GM23338 (cell line): ENCODE results near the gene NADK2.

ENCODE experiments used
- CREB1 ChIP-seq: fragments of 250-450 bp; sonication (Bioruptor Pico); IDR thresholded peaks from 2 replicates; pipeline ENCODE4 v1.5.0; 2020; ENCODE audit warnings: low read depth, mild to moderate bottlenecking, moderate library complexity
- EZH2 ChIP-seq: fragments of 200-600 bp; sonication (generic); IDR thresholded peaks from one replicate; pipeline ENCODE4 v1.8.0; 2017; ENCODE audit warnings: antibody characterized with exemption, mild to moderate bottlenecking, low read depth; ENCODE audit not compliant: unreplicated experiment
- EZH2phosphoT487 ChIP-seq: fragments of 200-600 bp; sonication (generic); IDR thresholded peaks from one replicate; pipeline ENCODE4 v1.8.1; 2018; ENCODE audit warnings: antibody characterized with exemption; ENCODE audit not compliant: unreplicated experiment
- JUNB ChIP-seq: IDR thresholded peaks from one replicate; pipeline ENCODE4 v1.6.1; 2016; ENCODE audit warnings: antibody characterized with exemption; ENCODE audit not compliant: unreplicated experiment
- NANOG ChIP-seq: IDR thresholded peaks from 2 replicates; pipeline ENCODE4 v1.6.1; 2016; ENCODE audit warnings: antibody characterized with exemption, borderline replicate concordance
- POLR2AphosphoS5 ChIP-seq: IDR thresholded peaks from 2 replicates; pipeline ENCODE4 v1.6.1; 2016; ENCODE audit warnings: antibody characterized with exemption, low read depth
- REST ChIP-seq: IDR thresholded peaks from one replicate; pipeline ENCODE4 v1.6.1; 2018; ENCODE audit warnings: antibody characterized with exemption; ENCODE audit not compliant: unreplicated experiment
- ZNF114 ChIP-seq: fragments of 250-450 bp; sonication (Bioruptor Pico); IDR thresholded peaks from 2 replicates; pipeline ENCODE4 v1.5.0; 2020; ENCODE audit warnings: mild to moderate bottlenecking, moderate library complexity
- TF ChIP-seq, protein P1 (sequence below), 2 experiments: fragments of 200-600 bp in 1 of 2; sonication (generic) in 1 of 2; conservative IDR thresholded peaks; 2 replicates each; pipeline versions ENCODE4 v1.5.1 to v1.6.1; 2016 to 2017; ENCODE audit warnings: antibody characterized with exemption in 2 of 2, low read depth in 2 of 2, mild to moderate bottlenecking in 2 of 2, moderate library complexity in 1 of 2
- TF ChIP-seq, protein P2 (sequence below): IDR thresholded peaks from 2 replicates; pipeline ENCODE4 v1.6.1; 2016; ENCODE audit warnings: antibody characterized with exemption

- TF ChIP-seq, protein P1, sequence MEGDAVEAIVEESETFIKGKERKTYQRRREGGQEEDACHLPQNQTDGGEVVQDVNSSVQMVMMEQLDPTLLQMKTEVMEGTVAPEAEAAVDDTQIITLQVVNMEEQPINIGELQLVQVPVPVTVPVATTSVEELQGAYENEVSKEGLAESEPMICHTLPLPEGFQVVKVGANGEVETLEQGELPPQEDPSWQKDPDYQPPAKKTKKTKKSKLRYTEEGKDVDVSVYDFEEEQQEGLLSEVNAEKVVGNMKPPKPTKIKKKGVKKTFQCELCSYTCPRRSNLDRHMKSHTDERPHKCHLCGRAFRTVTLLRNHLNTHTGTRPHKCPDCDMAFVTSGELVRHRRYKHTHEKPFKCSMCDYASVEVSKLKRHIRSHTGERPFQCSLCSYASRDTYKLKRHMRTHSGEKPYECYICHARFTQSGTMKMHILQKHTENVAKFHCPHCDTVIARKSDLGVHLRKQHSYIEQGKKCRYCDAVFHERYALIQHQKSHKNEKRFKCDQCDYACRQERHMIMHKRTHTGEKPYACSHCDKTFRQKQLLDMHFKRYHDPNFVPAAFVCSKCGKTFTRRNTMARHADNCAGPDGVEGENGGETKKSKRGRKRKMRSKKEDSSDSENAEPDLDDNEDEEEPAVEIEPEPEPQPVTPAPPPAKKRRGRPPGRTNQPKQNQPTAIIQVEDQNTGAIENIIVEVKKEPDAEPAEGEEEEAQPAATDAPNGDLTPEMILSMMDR (conservative IDR thresholded peaks at IDR 0.05; ENCODE audit: low read depth in 2 of 2): no peak
- no peak for TF ChIP-seq POLR2AphosphoS5
- TF ChIP-seq EZH2: no peak
- TF ChIP-seq CREB1 (CRISPR knock-in tag): no peak
- TF ChIP-seq NANOG: no peak
- TF ChIP-seq, protein P2, sequence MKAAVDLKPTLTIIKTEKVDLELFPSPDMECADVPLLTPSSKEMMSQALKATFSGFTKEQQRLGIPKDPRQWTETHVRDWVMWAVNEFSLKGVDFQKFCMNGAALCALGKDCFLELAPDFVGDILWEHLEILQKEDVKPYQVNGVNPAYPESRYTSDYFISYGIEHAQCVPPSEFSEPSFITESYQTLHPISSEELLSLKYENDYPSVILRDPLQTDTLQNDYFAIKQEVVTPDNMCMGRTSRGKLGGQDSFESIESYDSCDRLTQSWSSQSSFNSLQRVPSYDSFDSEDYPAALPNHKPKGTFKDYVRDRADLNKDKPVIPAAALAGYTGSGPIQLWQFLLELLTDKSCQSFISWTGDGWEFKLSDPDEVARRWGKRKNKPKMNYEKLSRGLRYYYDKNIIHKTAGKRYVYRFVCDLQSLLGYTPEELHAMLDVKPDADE: no peak
- no peak for TF ChIP-seq JUNB
- TF ChIP-seq REST: no peak
- TF ChIP-seq EZH2phosphoT487: no peak
- no peak for TF ChIP-seq ZNF114
Observed at GRCh38 chr5:36145311-36145710, 96.4 kb downstream of the NADK2 start.
